OCI-LY3 (cell line): ENCODE results near the gene ZBTB5.

ENCODE experiments used
- H2AFZ ChIP-seq: fragments of 200-600, 300-600 bp; shearing (Covaris generic); 2 replicates; pipeline ENCODE4 v1.6.0; 2014; ENCODE audit warnings: antibody characterized with exemption, low read depth, low read length
- H3K27ac ChIP-seq: fragments of 200-600, 300-600 bp; sonication (generic); 2 replicates; pipeline ENCODE4 v1.5.1; 2014; ENCODE audit warnings: mild to moderate bottlenecking, low read length, moderate library complexity, mixed read lengths
- H3K27me3 ChIP-seq: fragments of 200-600, 300-600 bp; sonication (generic); 2 replicates; pipeline ENCODE4 v1.6.1; 2014; ENCODE audit warnings: low read depth, low read length, mixed read lengths
- H3K36me3 ChIP-seq: fragments of 200-600, 300-600 bp; sonication (generic); replicated peaks from 2 replicates; pipeline ENCODE3; 2014; ENCODE audit warnings: low read depth, low read length, mixed read lengths
- H3K4me1 ChIP-seq: fragments of 300-600, 200-600 bp; sonication (generic); 2 replicates; pipeline ENCODE4 v1.6.1; 2014; ENCODE audit warnings: low read length, mixed read lengths
- H3K4me2 ChIP-seq: fragments of 200-600, 300-600 bp; sonication (generic); 2 replicates; pipeline ENCODE4 v1.6.1; 2014; ENCODE audit warnings: low read length, mixed read lengths
- H3K4me3 ChIP-seq: fragments of 300-600, 200-600 bp; sonication (generic); 2 replicates; pipeline ENCODE4 v1.5.1; 2014; ENCODE audit warnings: antibody characterized with exemption, mild to moderate bottlenecking, low read length, moderate library complexity
- H3K79me2 ChIP-seq: fragments of 300-600, 200-600 bp; shearing (Covaris generic); 2 replicates; pipeline ENCODE4 v1.6.1; 2014; ENCODE audit warnings: mild to moderate bottlenecking, low read length, mixed read lengths
- H3K9ac ChIP-seq: fragments of 300-600, 200-600 bp; shearing (Covaris generic); 2 replicates; pipeline ENCODE4 v1.6.0; 2014; ENCODE audit warnings: mild to moderate bottlenecking, low read length, moderate library complexity
- H3K9me3 ChIP-seq: fragments of 200-600, 300-600 bp; shearing (Covaris generic); 2 replicates; pipeline ENCODE4 v1.6.1; 2014; ENCODE audit warnings: low read length, mixed read lengths; ENCODE audit not compliant: insufficient read depth
- H4K20me1 ChIP-seq: fragments of 200-600, 300-600 bp; sonication (generic); 2 replicates; pipeline ENCODE4 v1.6.1; 2016; ENCODE audit warnings: low read length, mixed read lengths; ENCODE audit not compliant: insufficient read depth
- CTCF ChIP-seq: fragments of 200-600, 300-600 bp; sonication (generic); IDR thresholded peaks from 2 replicates; pipeline ENCODE4 v1.5.1; 2014; ENCODE audit warnings: antibody characterized with exemption, low read length, low read depth
- EZH2phosphoT487 ChIP-seq: fragments of 200-600 bp; shearing (Covaris generic); IDR thresholded peaks from 2 replicates; pipeline ENCODE4 v1.6.1; 2018; ENCODE audit warnings: antibody characterized with exemption, mixed run types, low read depth

The ZBTB5 gene

DNA sequence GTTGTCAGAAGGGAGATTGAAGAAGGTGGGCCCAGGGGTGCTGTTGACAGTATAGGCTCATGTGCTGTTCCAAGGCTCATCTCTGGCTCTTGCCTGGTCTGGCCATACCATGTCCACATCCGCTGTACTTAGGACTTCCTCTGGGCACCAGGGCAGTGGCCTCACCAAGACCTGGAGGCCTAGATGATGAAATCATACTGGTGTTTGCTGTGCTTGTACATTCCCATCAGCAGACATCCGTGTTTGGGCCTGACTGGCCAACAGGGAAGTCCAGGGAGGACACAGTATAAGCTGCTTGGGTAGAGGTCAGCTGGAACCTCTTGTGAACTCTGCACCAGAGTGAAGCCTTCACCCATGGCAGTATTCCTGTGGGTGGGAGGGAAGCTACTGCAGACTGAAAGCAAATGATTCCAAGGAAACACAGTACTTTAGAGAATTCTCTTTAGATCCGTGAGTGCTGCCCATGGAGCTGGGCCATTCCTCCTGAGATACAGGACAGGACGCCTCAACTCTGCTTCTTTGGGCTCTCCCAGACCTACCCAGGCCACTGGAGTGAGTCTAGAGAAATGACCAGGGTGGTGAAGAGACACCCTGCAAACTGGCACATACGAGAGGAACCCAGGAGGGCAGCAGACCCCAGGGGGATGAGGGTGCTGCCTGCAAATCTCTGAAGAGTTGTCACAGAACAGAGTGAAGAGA lies 43.0 kb upstream of the ZBTB5 start:
- Histone ChIP-seq H3K4me1 (no peaks in the 10 kb centered on the region), H3K9me3 (no peaks in the 10 kb centered on the region), H3K4me2 (no peak overlapping the region), H3K79me2 (no peaks in the 10 kb centered on the region), H2AFZ (no peak overlapping the region), H3K27ac (no peak overlapping the region), H3K27me3 (no peaks in the 10 kb centered on the region), H3K4me3 (no peak overlapping the region), H3K9ac (no peak overlapping the region), H4K20me1 (no peaks in the 10 kb centered on the region), H3K36me3 (peaks cover 35% of the 10 kb centered on the region)
- TF ChIP-seq CTCF (no peak), EZH2phosphoT487 (no peak)

DNA sequence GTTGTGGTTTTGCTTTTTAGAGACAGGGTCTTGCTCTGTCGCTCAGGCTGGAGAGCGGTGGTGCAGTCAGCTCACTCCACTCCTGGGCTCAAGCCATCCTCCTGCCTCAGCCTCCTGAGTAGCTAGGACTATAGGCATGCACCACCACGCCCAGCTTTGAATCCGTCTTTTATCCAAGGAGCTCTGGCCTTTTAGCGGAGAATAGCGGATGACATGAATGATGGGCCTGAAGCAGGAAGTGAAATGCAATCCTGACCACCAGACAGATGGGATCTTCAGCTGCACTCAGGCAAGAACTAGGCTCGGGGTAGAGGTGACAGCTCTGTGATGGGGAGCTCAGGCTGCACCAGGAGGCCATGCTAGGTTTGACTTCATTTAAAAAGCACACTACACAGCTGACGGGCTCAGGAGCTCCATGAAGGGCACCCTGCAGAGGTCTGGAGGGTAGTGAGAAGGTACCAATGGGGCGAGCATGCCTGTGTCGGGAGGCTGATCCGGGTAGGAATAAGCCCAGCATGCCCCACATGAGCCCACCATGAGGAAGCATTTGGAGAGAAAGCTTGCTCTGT lies 42.4 kb upstream of the ZBTB5 start:
- H3K9me3 ChIP-seq, result no peaks in the 10 kb centered on the region
- H3K9ac ChIP-seq, result no peak overlapping the region
- H2AFZ ChIP-seq, result no peak overlapping the region
- no peak overlapping the region for H3K27ac ChIP-seq
- no peaks in the 10 kb centered on the region for H3K4me1 ChIP-seq
- TF ChIP-seq CTCF, result no peak
- TF ChIP-seq EZH2phosphoT487, result no peak
- H3K4me2 ChIP-seq, result no peak overlapping the region
- H3K4me3 ChIP-seq, result no peak overlapping the region
- H3K36me3 ChIP-seq, result peaks cover 40% of the 10 kb centered on the region
- H3K79me2 ChIP-seq, result no peaks in the 10 kb centered on the region; the same call in 1 of the 2 replicates
- H3K27me3 ChIP-seq, result no peaks in the 10 kb centered on the region
- no peaks in the 10 kb centered on the region for H4K20me1 ChIP-seq

- H3K27ac ChIP-seq, result no peak overlapping the region
- no peaks in the 10 kb centered on the region for H3K27me3 ChIP-seq
- H3K4me3 ChIP-seq, result no peak overlapping the region
- TF ChIP-seq EZH2phosphoT487 (no peak), CTCF (no peak)
- H3K4me2 ChIP-seq, result no peak overlapping the region
- no peak overlapping the region for H2AFZ ChIP-seq
- no peaks in the 10 kb centered on the region for H3K9me3 ChIP-seq
- no peak overlapping the region for H3K9ac ChIP-seq
- no peaks in the 10 kb centered on the region for H4K20me1 ChIP-seq
- peaks cover 62% of the 10 kb centered on the region for H3K36me3 ChIP-seq
- no peaks in the 10 kb centered on the region; the same call in 1 of the 2 replicates for H3K79me2 ChIP-seq
- no peaks in the 10 kb centered on the region for H3K4me1 ChIP-seq
Measured at GRCh38 chr9:37504605-37505004, 39.4 kb upstream of the ZBTB5 start.

- no peak overlapping the region for H3K4me2 ChIP-seq
- H4K20me1 ChIP-seq, result no peaks in the 10 kb centered on the region
- peaks cover 4% of the 10 kb centered on the region for H3K79me2 ChIP-seq
- peaks cover 63% of the 10 kb centered on the region for H3K36me3 ChIP-seq
- no peak for TF ChIP-seq EZH2phosphoT487
- no peak for TF ChIP-seq CTCF
- H3K9me3 ChIP-seq, result no peaks in the 10 kb centered on the region
- H3K27ac ChIP-seq, result no peak overlapping the region
- H2AFZ ChIP-seq, result no peak overlapping the region
- H3K9ac ChIP-seq, result no peak overlapping the region
- no peak overlapping the region for H3K4me3 ChIP-seq
- H3K27me3 ChIP-seq, result no peaks in the 10 kb centered on the region
- H3K4me1 ChIP-seq, result no peaks in the 10 kb centered on the region
Measured at GRCh38 chr9:37503736-37504135, 38.5 kb upstream of the ZBTB5 start.
